ENCODE measurements around the gene CTSV.

CTSV gene

GRCh38 chr9:97064176-97064575 is 25.2 kb upstream of the CTSV start:
- H3K27me3 ChIP-seq (ENCODE audit: control insufficient read depth in 1 of 2, insufficient read depth in 1 of 2, low read length in 2 of 2), result no peaks in the 10 kb centered on the region
- H3K14ac ChIP-seq (ENCODE audit: low read length in 2 of 2), result no peak overlapping the region
- no peak overlapping the region for H3K27ac ChIP-seq (ENCODE audit: low read length, poor library complexity, severe bottlenecking)
- H3K4me2 ChIP-seq (ENCODE audit: low read length, poor library complexity, severe bottlenecking), result no peak overlapping the region
- H4K8ac ChIP-seq (ENCODE audit: low read length), result no peak overlapping the region
- H3K18ac ChIP-seq (ENCODE audit: low read depth in 1 of 2, low read length in 2 of 2), result no peak overlapping the region
- no peak overlapping the region for H3K23ac ChIP-seq (ENCODE audit: low read length in 2 of 2)
- no peaks in the 10 kb centered on the region for H3K36me3 ChIP-seq (ENCODE audit: control insufficient read depth in 1 of 2, insufficient read depth in 2 of 2, low read depth in 1 of 2, low read length in 2 of 2)
- H4K91ac ChIP-seq (ENCODE audit: low read length), result no peak overlapping the region
- no peak overlapping the region for H2AK5ac ChIP-seq (ENCODE audit: low read length, severe bottlenecking)
- no peak overlapping the region for H2AFZ ChIP-seq (ENCODE audit: low read depth, low read length)
- no peak overlapping the region for H3K4me3 ChIP-seq (ENCODE audit: insufficient read depth in 1 of 2, low read depth in 1 of 2, low read length in 2 of 2)
- H3K9me3 ChIP-seq (ENCODE audit: control insufficient read depth, low read length), result peaks cover 14% of the 10 kb centered on the region
- H3K9ac ChIP-seq (ENCODE audit: low read length), result no peak overlapping the region
- WGBS, result 44% methylated on average over 2 of the region's 2 CpGs
- H3K4me1 ChIP-seq (ENCODE audit: control insufficient read depth, insufficient read depth, low read depth, low read length), result no peaks in the 10 kb centered on the region
- no peak overlapping the region for H2BK12ac ChIP-seq (ENCODE audit: low read length in 2 of 2)
- no peak for DNase-seq
- H3K4ac ChIP-seq (ENCODE audit: low read depth in 1 of 2, low read length in 2 of 2), result no peak overlapping the region
- H2BK5ac ChIP-seq (ENCODE audit: low read depth, low read length, poor library complexity, severe bottlenecking), result no peak overlapping the region
- no peaks in the 10 kb centered on the region for H3K79me1 ChIP-seq (replicated peaks; ENCODE audit: low read length, poor library complexity, severe bottlenecking)
- H2BK120ac ChIP-seq (ENCODE audit: low read depth, low read length), result no peak overlapping the region
- no peak overlapping the region for H2BK15ac ChIP-seq (ENCODE audit: low read depth, poor library complexity, severe bottlenecking)

- 66% methylated on average over 3 of the region's 3 CpGs for WGBS
- Histone ChIP-seq H3K27ac (ENCODE audit: low read length, poor library complexity, severe bottlenecking) (no peak overlapping the region), H3K4me2 (ENCODE audit: low read length, poor library complexity, severe bottlenecking) (no peak overlapping the region), H2BK15ac (ENCODE audit: low read depth, poor library complexity, severe bottlenecking) (no peak overlapping the region), H3K27me3 (ENCODE audit: control insufficient read depth in 1 of 2, insufficient read depth in 1 of 2, low read length in 2 of 2) (no peaks in the 10 kb centered on the region), H3K4me3 (ENCODE audit: insufficient read depth in 1 of 2, low read depth in 1 of 2, low read length in 2 of 2) (no peak overlapping the region), H3K9me3 (ENCODE audit: control insufficient read depth, low read length) (no peaks in the 10 kb centered on the region), H3K4ac (ENCODE audit: low read depth in 1 of 2, low read length in 2 of 2) (no peak overlapping the region), H3K18ac (ENCODE audit: low read depth in 1 of 2, low read length in 2 of 2) (no peak overlapping the region), H3K79me1 (replicated peaks; ENCODE audit: low read length, poor library complexity, severe bottlenecking) (no peaks in the 10 kb centered on the region), H2AFZ (ENCODE audit: low read depth, low read length) (no peak overlapping the region), H2BK12ac (ENCODE audit: low read length in 2 of 2) (no peak overlapping the region), H2BK5ac (ENCODE audit: low read depth, low read length, poor library complexity, severe bottlenecking) (no peak overlapping the region), H3K4me1 (ENCODE audit: control insufficient read depth, insufficient read depth, low read depth, low read length) (no peaks in the 10 kb centered on the region), H2AK5ac (ENCODE audit: low read length, severe bottlenecking) (no peak overlapping the region), H2BK120ac (ENCODE audit: low read depth, low read length) (no peak overlapping the region), H3K36me3 (ENCODE audit: control insufficient read depth in 1 of 2, insufficient read depth in 2 of 2, low read depth in 1 of 2, low read length in 2 of 2) (no peaks in the 10 kb centered on the region), H3K14ac (ENCODE audit: low read length in 2 of 2) (no peak overlapping the region), H4K91ac (ENCODE audit: low read length) (no peak overlapping the region), H3K9ac (ENCODE audit: low read length) (no peak overlapping the region), H4K8ac (ENCODE audit: low read length) (no peak overlapping the region), H3K23ac (ENCODE audit: low read length in 2 of 2) (no peak overlapping the region)
- no peak for DNase-seq
These were observed 21.9 kb upstream of the CTSV start for GRCh38 chr9:97060796-97061195.

- Histone ChIP-seq H2BK5ac (ENCODE audit: low read depth, low read length, poor library complexity, severe bottlenecking) (no peak overlapping the region), H3K18ac (ENCODE audit: low read depth in 1 of 2, low read length in 2 of 2) (no peak overlapping the region), H2BK12ac (ENCODE audit: low read length in 2 of 2) (no peak overlapping the region), H3K14ac (ENCODE audit: low read length in 2 of 2) (no peak overlapping the region), H3K9ac (ENCODE audit: low read length) (no peak overlapping the region), H3K36me3 (ENCODE audit: control insufficient read depth in 1 of 2, insufficient read depth in 2 of 2, low read depth in 1 of 2, low read length in 2 of 2) (no peaks in the 10 kb centered on the region), H3K4me1 (ENCODE audit: control insufficient read depth, insufficient read depth, low read depth, low read length) (no peaks in the 10 kb centered on the region), H2AK5ac (ENCODE audit: low read length, severe bottlenecking) (no peak overlapping the region), H4K8ac (ENCODE audit: low read length) (no peak overlapping the region), H2BK15ac (ENCODE audit: low read depth, poor library complexity, severe bottlenecking) (no peak overlapping the region), H3K23ac (ENCODE audit: low read length in 2 of 2) (no peak overlapping the region), H3K9me3 (ENCODE audit: control insufficient read depth, low read length) (no peaks in the 10 kb centered on the region), H4K91ac (ENCODE audit: low read length) (no peak overlapping the region), H2BK120ac (ENCODE audit: low read depth, low read length) (no peak overlapping the region), H2AFZ (ENCODE audit: low read depth, low read length) (no peak overlapping the region), H3K79me1 (replicated peaks; ENCODE audit: low read length, poor library complexity, severe bottlenecking) (no peaks in the 10 kb centered on the region), H3K4ac (ENCODE audit: low read depth in 1 of 2, low read length in 2 of 2) (no peak overlapping the region), H3K4me3 (ENCODE audit: insufficient read depth in 1 of 2, low read depth in 1 of 2, low read length in 2 of 2) (no peak overlapping the region), H3K4me2 (ENCODE audit: low read length, poor library complexity, severe bottlenecking) (no peak overlapping the region), H3K27me3 (ENCODE audit: control insufficient read depth in 1 of 2, insufficient read depth in 1 of 2, low read length in 2 of 2) (peaks cover 0 to 3% of the 10 kb centered on the region in 2 experiments), H3K27ac (ENCODE audit: low read length, poor library complexity, severe bottlenecking) (no peak overlapping the region)
- no peak for DNase-seq
- WGBS, result 75% methylated on average over 3 of the region's 3 CpGs
These were observed 20.7 kb upstream of the CTSV start for GRCh38 chr9:97059626-97060025.

- Histone ChIP-seq H3K4ac (ENCODE audit: low read depth in 1 of 2, low read length in 2 of 2) (no peak overlapping the region), H4K8ac (ENCODE audit: low read length) (no peak overlapping the region), H2AFZ (ENCODE audit: low read depth, low read length) (no peak overlapping the region), H3K9me3 (ENCODE audit: control insufficient read depth, low read length) (no peaks in the 10 kb centered on the region), H3K23ac (ENCODE audit: low read length in 2 of 2) (no peak overlapping the region), H3K9ac (ENCODE audit: low read length) (no peak overlapping the region), H3K27ac (ENCODE audit: low read length, poor library complexity, severe bottlenecking) (no peak overlapping the region), H2BK5ac (ENCODE audit: low read depth, low read length, poor library complexity, severe bottlenecking) (no peak overlapping the region), H3K36me3 (ENCODE audit: control insufficient read depth in 1 of 2, insufficient read depth in 2 of 2, low read depth in 1 of 2, low read length in 2 of 2) (no peaks in the 10 kb centered on the region), H2BK120ac (ENCODE audit: low read depth, low read length) (no peak overlapping the region), H4K91ac (ENCODE audit: low read length) (no peak overlapping the region), H3K18ac (ENCODE audit: low read depth in 1 of 2, low read length in 2 of 2) (no peak overlapping the region), H3K4me2 (ENCODE audit: low read length, poor library complexity, severe bottlenecking) (no peak overlapping the region), H3K14ac (ENCODE audit: low read length in 2 of 2) (no peak overlapping the region), H3K4me3 (ENCODE audit: insufficient read depth in 1 of 2, low read depth in 1 of 2, low read length in 2 of 2) (no peak overlapping the region), H3K79me1 (replicated peaks; ENCODE audit: low read length, poor library complexity, severe bottlenecking) (no peaks in the 10 kb centered on the region), H2AK5ac (ENCODE audit: low read length, severe bottlenecking) (no peak overlapping the region), H3K4me1 (ENCODE audit: control insufficient read depth, insufficient read depth, low read depth, low read length) (no peaks in the 10 kb centered on the region), H2BK15ac (ENCODE audit: low read depth, poor library complexity, severe bottlenecking) (no peak overlapping the region), H3K27me3 (ENCODE audit: control insufficient read depth in 1 of 2, insufficient read depth in 1 of 2, low read length in 2 of 2) (peaks cover 5 to 20% of the 10 kb centered on the region in 2 experiments), H2BK12ac (ENCODE audit: low read length in 2 of 2) (no peak overlapping the region)
- DNase-seq, result no peak
- 69% methylated on average over 5 of the region's 5 CpGs for whole genome bisulfite sequencing
These were observed 18.7 kb upstream of the CTSV start for GRCh38 chr9:97057651-97058050.
